Endometrial microvascular endothelial cells (primary cell): ENCODE results near the gene GYS2. TPM values are rescaled to one million over a fixed set of nuclear protein-coding genes. Genes with fewer than 3 reads are reported as not detected.

ENCODE experiments used
- in situ Hi-C: cut with HindIII; loops from 2 replicates; pipeline ENCODE4 v1.10.0; 2017; ENCODE audit warnings: low sequenced_read_pairs, low pct_unique_long_range_greater_than_20kb; ENCODE audit errors: inconsistent ontology term
- total RNA-seq: library from RNA; depleted of rRNA; stranded (reverse); fragments of >200 nt; gene quantifications from one replicate; pipeline ENCODE4 v1.2.3, GENCODE V29; 2015; ENCODE audit errors: inconsistent ontology term

GYS2 gene
- total RNA-seq, 1 donor from 2014 or later = not detected

GRCh38 chr12:21566223-21566906 lies 38.3 kb downstream of the GYS2 start:
- in situ Hi-C loops = no loop called here

DNA sequence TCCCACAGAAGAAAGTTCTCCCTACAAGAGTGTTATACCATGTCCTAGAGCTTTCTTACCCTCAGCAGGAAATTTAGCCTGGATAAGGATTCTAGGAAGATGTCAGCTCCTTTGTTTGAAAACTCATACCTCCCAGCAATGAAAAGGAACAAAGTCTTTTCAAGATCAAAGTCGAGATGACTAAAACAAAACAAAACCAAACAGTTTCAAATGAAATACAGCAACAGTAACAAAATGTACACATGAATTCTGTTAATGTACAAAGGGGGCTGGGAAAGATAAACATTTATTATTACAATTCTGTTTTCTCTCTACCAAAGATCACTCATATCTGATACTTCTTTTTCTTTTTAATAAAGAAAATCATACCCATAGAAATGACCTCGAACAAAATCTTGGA lies 41.8 kb downstream of the GYS2 start:
- in situ Hi-C loops = no loop called here

- in situ Hi-C loops = no loop called here
These were observed 43.5 kb downstream of the GYS2 start for GRCh38 chr12:21561158-21561557.

GRCh38 chr12:21559855-21560569 lies 44.6 kb downstream of the GYS2 start:
- in situ Hi-C loops = no loop called here

DNA sequence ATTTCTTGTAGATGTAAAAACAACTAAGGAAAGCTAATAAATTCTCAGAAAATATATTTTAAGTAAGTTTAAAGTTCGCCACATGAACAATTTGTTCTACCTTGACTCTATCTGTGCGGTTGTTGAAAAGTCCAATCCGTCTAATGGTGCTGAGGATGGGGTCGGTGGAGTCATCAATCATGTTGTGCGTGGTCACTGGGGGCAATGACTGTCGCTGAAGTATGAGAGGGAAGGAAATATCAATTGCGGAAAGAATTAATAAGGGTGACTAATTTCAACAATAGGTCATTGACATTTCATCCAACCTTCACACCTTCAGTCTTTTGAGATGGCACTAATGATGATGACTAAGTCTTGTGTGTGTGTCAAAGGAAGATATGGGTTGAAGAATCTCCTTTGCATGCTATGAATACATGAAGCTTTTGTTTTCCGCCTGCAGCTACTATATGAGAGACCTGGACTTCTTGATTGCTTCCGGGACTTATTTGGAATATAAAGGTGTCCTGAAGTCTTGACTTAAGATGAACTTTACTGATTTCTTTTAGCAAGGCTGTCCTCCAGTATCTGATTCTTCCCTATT lies 46.5 kb downstream of the GYS2 start:
- in situ Hi-C loops = no loop called here

- in situ Hi-C loops = no loop called here
These were observed 51.3 kb downstream of the GYS2 start for GRCh38 chr12:21553329-21553675.

- in situ Hi-C loops = no loop called here
These were observed 51.9 kb downstream of the GYS2 start for GRCh38 chr12:21552635-21553328.

- in situ Hi-C loops = no loop called here
These were observed 52.7 kb downstream of the GYS2 start for GRCh38 chr12:21551841-21552465.

GRCh38 chr12:21547437-21547836 lies 57.2 kb downstream of the GYS2 start:
- in situ Hi-C loops = no loop called here

DNA sequence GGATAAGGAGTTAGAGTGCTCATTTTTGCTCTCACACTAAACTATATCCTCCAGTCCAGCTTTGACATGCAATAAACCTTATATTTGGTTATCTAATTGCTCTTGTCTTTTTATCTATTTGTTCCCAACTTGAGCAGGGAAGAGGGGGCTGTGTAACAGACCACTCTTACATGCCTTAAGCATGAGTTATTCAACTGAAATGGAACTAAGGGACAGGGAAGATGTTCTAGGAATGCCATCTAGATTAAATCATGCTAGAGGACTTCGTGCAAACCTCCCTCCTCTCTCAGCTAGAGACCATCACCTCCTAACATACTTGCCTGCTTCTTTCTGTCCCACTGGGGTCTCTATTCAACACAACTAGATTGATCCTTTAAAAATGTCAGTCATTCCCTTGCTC lies 57.9 kb downstream of the GYS2 start:
- in situ Hi-C loops = no loop called here

DNA sequence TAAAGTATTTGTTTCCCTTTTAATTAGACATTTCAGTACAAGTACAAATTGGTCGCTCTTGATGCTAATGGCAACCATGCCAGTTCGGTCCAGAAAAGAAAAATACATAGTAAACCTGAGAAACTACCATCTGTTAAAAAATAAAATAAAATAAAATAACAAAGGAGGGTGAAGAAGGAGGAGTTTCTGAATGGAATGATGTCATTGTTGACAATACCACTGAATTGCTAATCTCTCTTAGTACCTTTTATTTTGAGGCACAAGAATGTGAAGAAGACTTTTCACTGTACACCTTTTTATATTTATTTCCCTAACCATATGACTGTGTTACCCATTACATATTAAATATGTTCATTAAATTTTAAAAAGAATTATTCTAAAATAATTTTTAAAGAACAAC lies 59.1 kb downstream of the GYS2 start:
- in situ Hi-C loops = no loop called here

DNA sequence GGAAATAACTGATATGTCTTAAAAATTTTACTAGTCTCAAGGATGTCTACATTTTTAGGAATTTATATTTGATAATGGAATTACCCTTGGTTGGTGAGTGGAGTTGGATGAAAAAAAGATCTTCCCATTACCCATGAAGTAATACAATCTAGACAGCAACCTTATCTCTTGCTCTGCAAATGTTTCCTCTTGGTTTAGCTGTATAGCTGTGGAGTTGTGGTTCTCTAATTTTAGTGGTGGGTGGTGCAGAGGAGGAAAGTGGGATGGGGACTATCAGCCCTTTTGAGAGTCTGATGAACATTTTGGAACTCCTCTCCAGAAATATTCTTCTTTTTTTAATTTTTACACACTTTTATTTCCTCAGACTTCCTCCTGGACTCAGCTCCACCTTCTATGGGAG lies 61.5 kb downstream of the GYS2 start:
- in situ Hi-C loops = no loop called here

DNA sequence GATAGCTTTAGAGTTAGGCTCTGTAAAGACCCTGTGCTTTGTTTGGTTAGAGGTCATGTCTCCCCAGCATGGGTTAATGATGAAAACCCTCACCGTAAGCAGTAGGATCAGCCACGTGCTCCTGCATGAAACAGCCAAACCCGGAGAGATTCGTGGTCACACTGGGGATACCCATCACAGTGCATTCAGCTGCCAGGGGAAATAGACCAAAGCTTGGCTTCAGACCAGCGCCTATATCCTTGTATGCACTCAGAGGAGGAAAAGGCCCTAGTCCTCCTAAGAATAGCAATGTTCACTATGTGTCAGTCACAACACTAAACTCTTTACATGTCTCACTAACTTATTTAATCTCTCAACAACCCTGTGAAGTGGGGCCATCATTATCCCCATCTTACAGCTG lies 62.2 kb downstream of the GYS2 start:
- in situ Hi-C loops = no loop called here

GRCh38 chr12:21541773-21542172 lies 62.9 kb downstream of the GYS2 start:
- in situ Hi-C loops = no loop called here

DNA sequence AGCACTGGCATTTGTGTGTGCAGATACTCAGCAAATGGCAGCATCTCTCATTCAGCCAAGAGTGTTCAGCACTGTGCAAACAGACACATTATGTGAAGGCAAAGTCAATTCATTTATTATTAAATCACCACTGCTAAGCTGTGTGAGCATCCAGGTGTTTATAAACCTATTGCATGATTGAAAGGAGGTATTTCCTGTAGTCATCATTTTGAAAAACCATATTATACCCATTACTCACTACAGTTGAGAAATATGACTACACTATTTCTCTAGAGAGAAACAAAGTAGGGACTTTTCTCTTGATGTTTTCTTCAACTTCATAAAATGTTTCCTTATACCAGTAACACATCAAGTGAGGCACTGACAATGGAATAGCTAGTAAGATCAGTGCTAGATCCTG lies 64.8 kb downstream of the GYS2 start:
- in situ Hi-C loops = no loop called here

DNA sequence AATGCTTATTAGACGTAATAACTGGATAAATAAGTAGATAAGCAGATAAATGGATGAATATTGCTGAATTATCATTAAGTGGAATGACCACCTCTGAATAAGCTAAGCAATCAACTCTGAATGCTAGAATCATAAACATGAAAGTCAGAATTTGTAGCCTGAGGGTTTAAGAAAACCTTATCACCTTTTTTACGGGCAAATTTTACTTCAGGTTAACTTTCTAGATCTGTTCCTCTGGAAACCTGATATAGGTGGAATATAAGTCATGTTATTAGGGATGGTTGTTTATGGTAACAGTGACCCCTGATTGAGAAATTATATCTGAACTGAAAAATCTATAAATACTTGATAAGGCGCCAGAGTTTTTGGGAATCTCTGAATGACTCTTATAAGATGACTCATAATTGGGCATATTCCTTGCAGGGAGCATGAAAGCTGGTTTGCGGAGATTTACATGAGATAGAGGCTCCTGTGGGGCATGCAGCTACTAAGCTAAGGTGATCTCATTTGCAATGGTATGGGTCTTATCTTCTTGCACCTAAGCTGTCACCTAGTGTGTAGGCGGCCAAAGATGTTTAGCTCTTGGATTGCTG lies 66.5 kb downstream of the GYS2 start:
- in situ Hi-C loops = no loop called here

DNA sequence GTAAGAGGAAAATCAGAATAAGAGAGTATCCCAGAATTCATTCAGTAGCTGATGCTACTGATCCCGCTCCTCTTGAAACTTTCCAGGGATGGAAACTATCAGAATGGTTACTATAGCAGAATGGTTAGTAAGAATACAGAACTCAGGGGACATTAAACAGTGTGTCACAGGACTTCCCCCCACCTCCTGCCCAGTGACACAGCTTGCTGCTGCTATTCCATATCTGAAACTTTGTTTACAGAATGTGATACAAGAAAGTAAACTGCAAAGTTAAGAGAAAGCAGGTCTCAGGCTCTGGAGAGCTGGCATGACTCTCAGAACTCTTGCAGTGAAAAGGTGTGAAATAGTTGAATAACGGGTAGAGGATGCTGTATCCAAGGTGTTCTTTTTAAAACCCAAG lies 75.2 kb downstream of the GYS2 start:
- in situ Hi-C loops = no loop called here

- in situ Hi-C loops = no loop called here
These were observed 75.7 kb downstream of the GYS2 start for GRCh38 chr12:21528953-21529352.
